Fibroblast of skin of right quadriceps (primary cell): ENCODE results near the gene TBKBP1.
"Not testable (repeated sequence)": the region's sequence is repeated elsewhere in the genome, so short reads cannot be mapped to it uniquely, and the experiment has no call there.

Experiments
- DNase-seq: peaks from one replicate; pipeline ENCODE4 v3.0.0-alpha.2; 2013

TBKBP1 gene

GRCh38 chr17:47733674-47734410, 39.9 kb downstream of the TBKBP1 start:
- no peak for DNase-seq

GRCh38 chr17:47735139-47735464, 41.1 kb downstream of the TBKBP1 start:
- no peak for DNase-seq

GRCh38 chr17:47735536-47736011, 41.6 kb downstream of the TBKBP1 start:
- no peak for DNase-seq

GRCh38 chr17:47736501-47737495, 42.8 kb downstream of the TBKBP1 start:
- no peak for DNase-seq

GRCh38 chr17:47738178-47738577, 44.2 kb downstream of the TBKBP1 start:
- DNase-seq: no peak

GRCh38 chr17:47739150-47739549, 45.2 kb downstream of the TBKBP1 start:
- no peak for DNase-seq

- not testable (repeated sequence) for DNase-seq
Measured at GRCh38 chr17:47739945-47740344, 46.0 kb downstream of the TBKBP1 start.

GRCh38 chr17:47741109-47741792, 47.3 kb downstream of the TBKBP1 start:
- DNase-seq: no peak

GRCh38 chr17:47741793-47742145, 47.8 kb downstream of the TBKBP1 start:
- peak; percentile 22 for DNase-seq

- DNase-seq: peak; percentile 25
Measured at GRCh38 chr17:47742319-47743181, 48.6 kb downstream of the TBKBP1 start.

- no peak for DNase-seq
Measured at GRCh38 chr17:47744168-47745036, 50.4 kb downstream of the TBKBP1 start.

- DNase-seq: no peak
Measured at GRCh38 chr17:47745037-47745380, 51.0 kb downstream of the TBKBP1 start.

GRCh38 chr17:47751471-47751870, 57.5 kb downstream of the TBKBP1 start:
- DNase-seq: no peak

GRCh38 chr17:47757386-47757785, 63.4 kb downstream of the TBKBP1 start:
- DNase-seq: no peak

- no peak for DNase-seq
Measured at GRCh38 chr17:47760409-47761140, 66.6 kb downstream of the TBKBP1 start.
